ENCODE measurements around the gene STARD3. TPM values are rescaled to one million over a fixed set of nuclear protein-coding genes. Genes with fewer than 3 reads are reported as not detected.

Gene STARD3
- total RNA-seq, 2 experiments from 2014 or later: 70.5 to 75.7 TPM

DNA sequence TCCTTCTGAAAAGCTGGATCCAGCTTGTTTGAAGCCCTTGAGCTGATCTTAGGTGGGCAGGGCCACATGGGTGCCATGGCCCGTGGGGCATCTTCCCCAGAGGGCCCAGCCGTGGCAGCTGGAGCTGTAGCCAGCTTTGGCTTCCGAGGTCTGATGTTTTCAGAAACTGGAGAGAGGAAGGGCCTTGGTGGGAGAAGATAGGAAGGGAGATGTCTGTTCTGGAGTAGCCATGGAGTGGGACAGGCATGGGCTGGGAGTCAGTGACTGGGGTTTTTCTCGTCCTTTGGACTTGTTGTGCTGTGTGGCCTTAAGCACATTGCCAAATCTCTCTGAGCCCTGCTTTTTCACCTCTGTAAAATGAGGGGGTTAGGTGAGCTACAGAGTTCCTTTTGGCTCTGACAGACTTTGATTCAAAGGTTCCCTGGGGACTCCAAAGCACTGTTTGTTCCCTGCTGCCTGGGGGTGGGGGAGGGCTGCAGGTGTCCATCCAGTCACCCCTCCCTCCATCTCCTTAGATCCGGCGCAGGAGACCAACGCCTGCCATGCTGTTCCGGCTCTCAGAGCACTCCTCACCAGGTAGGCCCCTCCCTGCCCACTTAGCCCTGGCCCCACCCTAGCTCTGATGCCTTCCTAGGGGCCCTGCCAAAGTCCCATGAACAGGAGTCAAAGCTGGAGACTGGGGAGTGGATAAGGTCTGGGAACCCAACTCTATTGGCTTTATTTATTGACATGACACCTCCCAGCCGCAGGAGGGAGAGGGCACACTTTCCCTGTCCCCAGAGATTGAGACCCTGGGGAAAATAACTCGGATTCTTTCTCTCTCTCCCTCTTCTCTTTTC, 8.1 kb upstream of the STARD3 start:
- H3K9me3 Mint-ChIP-seq (ENCODE audit: low read depth): no peaks in the 10 kb centered on the region
- peaks cover 40% of the 10 kb centered on the region for H3K27me3 Mint-ChIP-seq
- no peak for ATAC-seq
- CTCF ChIA-PET: interaction anchor here (1.8 to 17.8 kb wide), 4 partner anchors 8 to 101 kb away, joined by 6 to 307 read pairs (median 264); partner anchors contain the start of genes MIEN1, PNMT, PPP1R1B and TCAP
- no peak overlapping the region for H3K4me3 Mint-ChIP-seq
- no peaks in the 10 kb centered on the region for H3K36me3 Mint-ChIP-seq
- H3K27ac Mint-ChIP-seq: no peak overlapping the region
- peaks cover 9% of the 10 kb centered on the region for H3K4me1 Mint-ChIP-seq
- DNase-seq: no peak

- no peak overlapping the region for H3K27ac Mint-ChIP-seq
- peaks cover 7% of the 10 kb centered on the region for H3K4me1 Mint-ChIP-seq
- no peak overlapping the region for H3K4me3 Mint-ChIP-seq
- CTCF ChIA-PET: interaction anchor here (12.9 to 17.8 kb wide), 2 partner anchors 9 to 20 kb away, joined by 300 to 307 read pairs; partner anchors contain the start of gene PPP1R1B
- no peaks in the 10 kb centered on the region for H3K9me3 Mint-ChIP-seq (ENCODE audit: low read depth)
- ATAC-seq (no peak), DNase-seq (no peak)
- H3K27me3 Mint-ChIP-seq: peaks cover 40% of the 10 kb centered on the region
- no peaks in the 10 kb centered on the region for H3K36me3 Mint-ChIP-seq
Measured at GRCh38 chr17:39629494-39629880, 7.5 kb upstream of the STARD3 start.

DNA sequence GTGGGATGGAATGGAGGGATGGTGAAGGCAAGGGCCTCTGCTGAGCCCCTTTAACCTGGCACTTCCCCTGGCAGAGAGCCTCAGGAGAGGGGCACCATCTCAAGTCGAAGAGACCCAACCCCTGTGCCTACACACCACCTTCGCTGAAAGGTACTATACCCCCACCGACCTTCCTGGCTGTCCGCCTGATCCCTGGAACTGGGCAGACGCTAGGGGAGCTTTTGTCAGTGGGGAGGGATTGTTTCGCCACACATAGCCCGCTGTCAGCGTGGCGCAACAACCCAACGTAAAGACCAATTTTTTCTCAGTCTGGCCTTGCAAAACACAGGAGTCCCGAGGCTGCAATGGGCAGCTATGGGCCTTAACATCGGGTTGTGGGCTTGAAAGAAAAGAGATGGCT, 7.0 kb upstream of the STARD3 start:
- Mint-ChIP-seq H3K4me3 (no peak overlapping the region), H3K27ac (no peak overlapping the region), H3K36me3 (no peaks in the 10 kb centered on the region), H3K4me1 (peaks cover 7% of the 10 kb centered on the region), H3K27me3 (peaks cover 40% of the 10 kb centered on the region), H3K9me3 (ENCODE audit: low read depth) (no peaks in the 10 kb centered on the region)
- no peak for DNase-seq
- ATAC-seq: no peak
- CTCF ChIA-PET: interaction anchor here (12.9 to 17.8 kb wide), 2 partner anchors 9 to 20 kb away, joined by 300 to 307 read pairs; partner anchors contain the start of gene PPP1R1B

DNA sequence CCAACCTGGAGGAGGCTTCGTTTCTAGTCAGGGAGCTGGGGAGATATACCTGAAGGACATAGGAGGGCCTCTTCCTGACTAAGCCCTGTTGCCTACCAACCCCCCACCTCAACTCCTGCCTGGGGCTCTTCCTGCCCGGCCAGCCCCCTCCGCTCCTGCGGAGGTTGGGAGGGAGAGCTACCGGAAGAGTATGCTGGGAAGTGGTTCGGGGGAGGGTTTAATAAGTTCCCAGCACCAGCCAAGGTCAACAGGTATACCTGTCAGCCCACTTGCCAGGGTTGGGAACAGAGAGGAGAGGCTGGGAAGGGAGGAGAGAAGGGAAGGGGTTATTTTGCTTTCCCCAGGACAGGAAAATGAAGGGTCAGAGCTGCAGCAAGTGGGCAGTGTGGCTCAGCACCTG, 5.5 kb upstream of the STARD3 start:
- H3K9me3 Mint-ChIP-seq (ENCODE audit: low read depth): no peaks in the 10 kb centered on the region
- no peak overlapping the region for H3K4me3 Mint-ChIP-seq
- H3K27ac Mint-ChIP-seq: no peak overlapping the region
- no peak for DNase-seq
- CTCF ChIA-PET: interaction anchor here (1.1 to 17.8 kb wide), 5 partner anchors 11 to 99 kb away, joined by 4 to 307 read pairs (median 4); partner anchors contain the start of genes MIEN1 and PPP1R1B
- H3K27me3 Mint-ChIP-seq: peaks cover 30% of the 10 kb centered on the region
- peaks cover 13% of the 10 kb centered on the region for H3K4me1 Mint-ChIP-seq
- no peaks in the 10 kb centered on the region for H3K36me3 Mint-ChIP-seq
- no peak for ATAC-seq

GRCh38 chr17:39632153-39632941, 4.6 kb upstream of the STARD3 start:
- Mint-ChIP-seq H3K9me3 (ENCODE audit: low read depth) (no peaks in the 10 kb centered on the region), H3K27ac (no peak overlapping the region), H3K4me1 (peaks cover 17% of the 10 kb centered on the region), H3K27me3 (peaks cover 26% of the 10 kb centered on the region), H3K36me3 (no peaks in the 10 kb centered on the region), H3K4me3 (no peak overlapping the region)
- CTCF ChIA-PET: interaction anchor here (1.4 to 17.8 kb wide), 5 partner anchors 12 to 121 kb away, joined by 4 to 307 read pairs (median 13); partner anchors contain the start of gene PPP1R1B
- DNase-seq (no peak), ATAC-seq (no peak)

DNA sequence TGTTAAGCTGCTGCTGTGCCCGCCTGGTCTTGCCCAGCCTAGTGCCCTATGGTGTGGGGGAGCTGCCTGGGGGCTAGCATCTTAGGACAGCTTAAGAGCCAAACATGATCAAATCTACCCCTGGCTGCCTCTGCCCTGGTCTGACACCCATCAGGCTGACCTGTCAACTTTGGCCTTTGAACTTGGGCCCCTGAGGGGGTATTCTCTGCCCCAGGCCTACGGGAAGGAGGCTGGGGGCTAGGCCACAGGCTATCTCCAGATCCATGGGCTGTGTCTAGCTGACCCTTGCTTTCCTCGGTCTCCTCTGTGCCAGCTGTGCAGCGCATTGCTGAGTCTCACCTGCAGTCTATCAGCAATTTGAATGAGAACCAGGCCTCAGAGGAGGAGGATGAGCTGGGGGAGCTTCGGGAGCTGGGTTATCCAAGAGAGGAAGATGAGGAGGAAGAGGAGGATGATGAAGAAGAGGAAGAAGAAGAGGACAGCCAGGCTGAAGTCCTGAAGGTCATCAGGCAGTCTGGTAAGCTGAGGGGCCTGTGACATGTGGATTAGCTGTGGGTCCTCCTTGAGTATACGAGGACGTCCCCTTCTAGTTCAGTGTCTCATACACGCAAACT, 3.3 kb upstream of the STARD3 start:
- CTCF ChIA-PET: interaction anchor here (0.6 to 17.8 kb wide), 7 partner anchors 13 to 347 kb away, joined by 3 to 307 read pairs (median 6); partner anchors contain the start of genes MIEN1, PPP1R1B and PSMD3
- DNase-seq (no peak), ATAC-seq (no peak)
- Mint-ChIP-seq H3K27ac (no peak overlapping the region), H3K4me1 (peaks cover 29% of the 10 kb centered on the region), H3K4me3 (no peak overlapping the region), H3K27me3 (peaks cover 16% of the 10 kb centered on the region), H3K36me3 (peaks cover 1% of the 10 kb centered on the region), H3K9me3 (ENCODE audit: low read depth) (no peaks in the 10 kb centered on the region)

- ATAC-seq (no peak), DNase-seq (no peak)
- peaks cover 35% of the 10 kb centered on the region for H3K4me1 Mint-ChIP-seq
- peaks cover 14% of the 10 kb centered on the region for H3K27me3 Mint-ChIP-seq
- CTCF ChIA-PET: interaction anchor here (0.6 to 17.8 kb wide), 12 partner anchors 14 to 119 kb away, joined by 3 to 307 read pairs (median 4); partner anchors contain the start of gene PPP1R1B
- H3K9me3 Mint-ChIP-seq (ENCODE audit: low read depth): no peaks in the 10 kb centered on the region
- H3K36me3 Mint-ChIP-seq: peaks cover 1% of the 10 kb centered on the region
- H3K27ac Mint-ChIP-seq: no peak overlapping the region
- no peak overlapping the region for H3K4me3 Mint-ChIP-seq
Measured at GRCh38 chr17:39634384-39634871, 2.5 kb upstream of the STARD3 start.

DNA sequence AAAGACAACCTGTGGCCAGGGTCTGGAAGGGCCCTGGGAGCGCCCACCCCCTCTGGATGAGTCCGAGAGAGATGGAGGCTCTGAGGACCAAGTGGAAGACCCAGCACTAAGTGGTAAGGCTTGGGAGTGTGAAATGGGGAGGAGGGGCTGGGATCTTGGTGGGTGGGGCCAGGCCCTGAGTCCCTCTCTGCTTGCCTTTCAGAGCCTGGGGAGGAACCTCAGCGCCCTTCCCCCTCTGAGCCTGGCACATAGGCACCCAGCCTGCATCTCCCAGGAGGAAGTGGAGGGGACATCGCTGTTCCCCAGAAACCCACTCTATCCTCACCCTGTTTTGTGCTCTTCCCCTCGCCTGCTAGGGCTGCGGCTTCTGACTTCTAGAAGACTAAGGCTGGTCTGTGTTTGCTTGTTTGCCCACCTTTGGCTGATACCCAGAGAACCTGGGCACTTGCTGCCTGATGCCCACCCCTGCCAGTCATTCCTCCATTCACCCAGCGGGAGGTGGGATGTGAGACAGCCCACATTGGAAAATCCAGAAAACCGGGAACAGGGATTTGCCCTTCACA, 1.2 kb upstream of the STARD3 start:
- H3K9me3 Mint-ChIP-seq (ENCODE audit: low read depth): no peaks in the 10 kb centered on the region
- ATAC-seq: no peak
- H3K36me3 Mint-ChIP-seq: peaks cover 1% of the 10 kb centered on the region
- DNase-seq: no peak
- H3K4me3 Mint-ChIP-seq: no peak overlapping the region
- no peak overlapping the region for H3K27ac Mint-ChIP-seq
- peaks cover 8% of the 10 kb centered on the region for H3K27me3 Mint-ChIP-seq
- H3K4me1 Mint-ChIP-seq: peaks cover 44% of the 10 kb centered on the region
- CTCF ChIA-PET: interaction anchor here (1.0 to 17.8 kb wide), 9 partner anchors 14 to 345 kb away, joined by 3 to 307 read pairs (median 4); partner anchors contain the start of genes PPP1R1B and PSMD3

DNA sequence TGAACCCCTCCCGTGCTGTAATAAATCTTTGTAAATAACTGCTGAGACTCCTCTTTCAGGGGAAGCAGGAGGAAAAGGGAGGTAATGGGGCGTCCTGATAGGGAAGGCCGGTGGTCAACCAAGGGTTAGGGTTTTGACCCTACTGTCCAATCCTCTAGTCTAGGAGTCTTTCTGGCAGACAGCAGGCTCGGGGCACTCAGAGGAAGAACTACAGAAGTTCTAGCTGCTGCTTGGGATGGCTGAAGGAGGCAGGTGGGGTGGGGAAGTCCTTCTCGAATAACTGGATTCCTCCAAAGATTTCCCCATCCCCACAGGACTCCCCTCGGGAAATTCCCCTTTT, 387 bp upstream of the STARD3 start:
- peaks cover 1% of the 10 kb centered on the region for H3K36me3 Mint-ChIP-seq
- H3K4me3 Mint-ChIP-seq: peak overlapping the region; percentile 90
- CTCF ChIA-PET: interaction anchor here (1.7 to 12.9 kb wide), 2 partner anchors 16 to 51 kb away, joined by 4 to 300 read pairs; partner anchors contain the start of genes PGAP3 and PPP1R1B
- ATAC-seq (no peak), DNase-seq (no peak)
- H3K27ac Mint-ChIP-seq: peak overlapping the region; percentile 81
- H3K27me3 Mint-ChIP-seq: peaks cover 3% of the 10 kb centered on the region
- peaks cover 40% of the 10 kb centered on the region for H3K4me1 Mint-ChIP-seq
- H3K9me3 Mint-ChIP-seq (ENCODE audit: low read depth): no peaks in the 10 kb centered on the region

GRCh38 chr17:39638317-39638716, 1.4 kb downstream of the STARD3 start:
- no peaks in the 10 kb centered on the region for H3K9me3 Mint-ChIP-seq (ENCODE audit: low read depth)
- DNase-seq (no peak), ATAC-seq (no peak)
- no peaks in the 10 kb centered on the region for H3K27me3 Mint-ChIP-seq
- H3K27ac Mint-ChIP-seq: peak overlapping the region; percentile 6
- CTCF ChIA-PET: interaction anchor here (1.0 to 12.9 kb wide), 6 partner anchors 13 to 91 kb away, joined by 3 to 300 read pairs (median 5); partner anchors contain the start of genes PNMT and PPP1R1B
- H3K4me1 Mint-ChIP-seq: peaks cover 51% of the 10 kb centered on the region
- peaks cover 1% of the 10 kb centered on the region for H3K36me3 Mint-ChIP-seq
- H3K4me3 Mint-ChIP-seq: peak overlapping the region; percentile 90

GRCh38 chr17:39639043-39639442, 2.1 kb downstream of the STARD3 start:
- ATAC-seq (no peak), DNase-seq (no peak)
- Mint-ChIP-seq H3K4me1 (peaks cover 53% of the 10 kb centered on the region), H3K36me3 (peaks cover 1% of the 10 kb centered on the region), H3K27me3 (no peaks in the 10 kb centered on the region), H3K27ac (no peak overlapping the region), H3K9me3 (ENCODE audit: low read depth) (no peaks in the 10 kb centered on the region), H3K4me3 (no peak overlapping the region)
- CTCF ChIA-PET: interaction anchor here (1.2 to 12.9 kb wide), 4 partner anchors 15 to 92 kb away, joined by 3 to 300 read pairs (median 10); partner anchors contain the start of genes PNMT and PPP1R1B

Measured in activated CD8-positive, alpha-beta memory T cell treated with anti-CD3 and anti-CD28 coated beads, Interleukin-2, amount 10 ng/mL, durations not matched to agents 7 days and 5 days (primary cell).